Testis (tissue), 2 donors: Measurements from ENCODE around the gene LEP.

Source experiments
- CTCF ChIP-seq, 3 experiments: fragments of 450-650 bp in 2 of 3; fragments of 200-600 bp in 1 of 3; sonication (generic) in 1 of 3; IDR thresholded peaks; one replicate each; pipeline ENCODE4 v1.5.1; 2016 to 2019; ENCODE audit warnings: antibody characterized with exemption in 3 of 3, mild to moderate bottlenecking in 2 of 3, moderate library complexity in 1 of 3
- POLR2A ChIP-seq: fragments of 450-650 bp; IDR thresholded peaks from one replicate; pipeline ENCODE4 v1.6.1; 2017; ENCODE audit warnings: antibody characterized with exemption, mild to moderate bottlenecking, moderate library complexity

- TF ChIP-seq CTCF (IDR thresholded peaks at IDR 0.05) = no peak
- TF ChIP-seq POLR2A = no peak
Measured at GRCh38 chr7:128279124-128279713, 38.1 kb downstream of the LEP start.
